Measurements from ENCODE around the gene CABS1. TPM values are rescaled to one million over a fixed set of nuclear protein-coding genes. Genes with fewer than 3 reads are reported as not detected.

Gene CABS1
- total RNA-seq, 1 donor from 2014 or later: not detected

DNA sequence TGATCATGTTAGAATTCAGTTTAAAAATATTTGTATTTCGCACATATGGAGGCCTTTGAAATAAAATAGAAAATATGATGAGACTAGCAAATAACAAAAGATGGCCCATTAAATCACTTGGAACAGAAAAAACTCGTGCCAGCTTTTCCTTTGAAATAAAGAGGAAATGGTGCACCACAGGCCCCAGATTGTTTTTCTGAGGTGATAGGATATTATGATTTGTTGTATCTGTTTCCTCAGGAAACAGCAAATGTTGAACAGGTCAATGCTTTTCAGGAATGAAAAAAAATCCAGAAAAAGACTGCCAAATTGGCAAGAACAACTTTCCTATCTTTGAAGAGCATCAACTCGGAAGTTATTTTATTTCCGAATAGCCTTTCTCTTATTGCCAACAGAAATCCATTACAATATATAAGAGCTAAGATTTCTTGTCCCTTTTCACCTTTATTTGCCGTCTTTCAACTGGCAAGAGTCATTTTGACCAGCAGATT is 48.0 kb downstream of the CABS1 start, which contains the start of gene SMR3B:
SMR3B (plus strand) TSS at position 441 of the 491 bp plus-strand sequence. CDS start 1,380 bp downstream, outside the sequence.
- no peak for DNase-seq (ENCODE audit: low read depth)
- Histone ChIP-seq H3K36me3 (ENCODE audit: control insufficient read depth, insufficient read depth, low read length) (no peaks in the 10 kb centered on the region), H3K27me3 (ENCODE audit: control insufficient read depth, insufficient read depth, low read length) (no peaks in the 10 kb centered on the region), H3K4me3 (ENCODE audit: low read depth, low read length) (no peak within 1 kb of the TSS)
- TF ChIP-seq, protein P1, sequence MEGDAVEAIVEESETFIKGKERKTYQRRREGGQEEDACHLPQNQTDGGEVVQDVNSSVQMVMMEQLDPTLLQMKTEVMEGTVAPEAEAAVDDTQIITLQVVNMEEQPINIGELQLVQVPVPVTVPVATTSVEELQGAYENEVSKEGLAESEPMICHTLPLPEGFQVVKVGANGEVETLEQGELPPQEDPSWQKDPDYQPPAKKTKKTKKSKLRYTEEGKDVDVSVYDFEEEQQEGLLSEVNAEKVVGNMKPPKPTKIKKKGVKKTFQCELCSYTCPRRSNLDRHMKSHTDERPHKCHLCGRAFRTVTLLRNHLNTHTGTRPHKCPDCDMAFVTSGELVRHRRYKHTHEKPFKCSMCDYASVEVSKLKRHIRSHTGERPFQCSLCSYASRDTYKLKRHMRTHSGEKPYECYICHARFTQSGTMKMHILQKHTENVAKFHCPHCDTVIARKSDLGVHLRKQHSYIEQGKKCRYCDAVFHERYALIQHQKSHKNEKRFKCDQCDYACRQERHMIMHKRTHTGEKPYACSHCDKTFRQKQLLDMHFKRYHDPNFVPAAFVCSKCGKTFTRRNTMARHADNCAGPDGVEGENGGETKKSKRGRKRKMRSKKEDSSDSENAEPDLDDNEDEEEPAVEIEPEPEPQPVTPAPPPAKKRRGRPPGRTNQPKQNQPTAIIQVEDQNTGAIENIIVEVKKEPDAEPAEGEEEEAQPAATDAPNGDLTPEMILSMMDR (IDR thresholded peaks at IDR 0.05; ENCODE audit: insufficient read depth, low read length, poor library complexity, severe bottlenecking): no peak

Other genes with a start within 250 kb of the CABS1 start
- gene PRR27, start 180.7 kb upstream of the CABS1 start, total RNA-seq: not detected in 2 replicates
- gene ODAM, start 139.3 kb upstream of the CABS1 start, total RNA-seq: not detected in 2 replicates
- not detected in 2 replicates for gene FDCSP, start 108.9 kb upstream of the CABS1 start, total RNA-seq
- gene CSN3, start 92.4 kb upstream of the CABS1 start, total RNA-seq: not detected in 2 replicates
- not detected in 2 replicates for gene SMR3A, start 25.8 kb downstream of the CABS1 start, total RNA-seq
- gene SMR3B, start 48.1 kb downstream of the CABS1 start, total RNA-seq: not detected in 2 replicates
- gene OPRPN, start 63.0 kb downstream of the CABS1 start, total RNA-seq: not detected in 2 replicates
- gene MUC7, start 137.2 kb downstream of the CABS1 start, total RNA-seq: not detected in 2 replicates
- gene AMTN, start 183.6 kb downstream of the CABS1 start, total RNA-seq: 0.21 TPM in 1 of 2 replicates, not detected in the other